Anterior cingulate cortex (tissue), 58 donors: ENCODE data around the gene POLA2.
"Not testable (repeated sequence)": the region's sequence is repeated elsewhere in the genome, so short reads cannot be mapped to it uniquely, and the experiment has no call there.

Source experiments
- DNase-seq, 58 donors: peaks; one replicate each; lab custom pipeline; 2025; lab: John Stamatoyannopoulos, UW

The POLA2 gene

GRCh38 chr11:65261591-65262380 lies at the start of gene POLA2:
Gene POLA2 (plus strand): TSS chr11:65261962. CDS start chr11:65262293, 331 bp downstream.
- peak; percentile 24 to 95 (median 87) for DNase-seq

GRCh38 chr11:65212226-65212801 lies 49.4 kb upstream of the POLA2 start:
- no peak for DNase-seq

- DNase-seq: no peak
These were observed 48.2 kb upstream of the POLA2 start for GRCh38 chr11:65213322-65214211.

- no peak for DNase-seq
These were observed 47.4 kb upstream of the POLA2 start for GRCh38 chr11:65214212-65214845.

- DNase-seq: peak in 2 of 58 donors; percentile 17 to 64
These were observed 46.2 kb upstream of the POLA2 start for GRCh38 chr11:65215441-65216076.

- DNase-seq: peak in 1 of 58 donors; percentile 37
These were observed 44.9 kb upstream of the POLA2 start for GRCh38 chr11:65216830-65217229.

- DNase-seq: no peak
These were observed 44.0 kb upstream of the POLA2 start for GRCh38 chr11:65217441-65218423.

GRCh38 chr11:65218446-65218845 lies 43.3 kb upstream of the POLA2 start:
- no peak for DNase-seq

GRCh38 chr11:65219930-65220213 lies 41.9 kb upstream of the POLA2 start:
- no peak for DNase-seq

GRCh38 chr11:65221026-65221425 lies 40.7 kb upstream of the POLA2 start:
- no peak for DNase-seq

- no peak for DNase-seq
These were observed 38.8 kb upstream of the POLA2 start for GRCh38 chr11:65223011-65223410.

GRCh38 chr11:65224930-65225278 lies 36.9 kb upstream of the POLA2 start:
- DNase-seq: no peak

GRCh38 chr11:65225279-65226102 lies 36.3 kb upstream of the POLA2 start:
- DNase-seq: peak in 26 of 58 donors; percentile 4 to 53 (median 28)

- no peak for DNase-seq
These were observed 35.7 kb upstream of the POLA2 start for GRCh38 chr11:65226103-65226442.

- no peak for DNase-seq
These were observed 33.9 kb upstream of the POLA2 start for GRCh38 chr11:65227879-65228278.

GRCh38 chr11:65236194-65237059 lies 25.3 kb upstream of the POLA2 start:
- DNase-seq: peak in 1 of 58 donors; percentile 21

GRCh38 chr11:65238302-65238701 lies 23.5 kb upstream of the POLA2 start:
- DNase-seq: not testable (repeated sequence)
